Bronchial epithelial cell (primary cell): Measurements from ENCODE around the gene PNRC1. TPM values are rescaled to one million over a fixed set of nuclear protein-coding genes. Genes with fewer than 3 reads are reported as not detected.

Source experiments
- DNase-seq: peaks from one replicate; pipeline ENCODE4 v3.0.0-alpha.2; 2010; ENCODE audit warnings: low read depth
- FAIRE-seq: peaks from 2 replicates; lab custom pipeline; 2011; peaks lifted over from hg19 to GRCh38; lab: Jason Lieb, UNC
- H3K27me3 ChIP-seq: 2 replicates; pipeline ENCODE4 v1.5.1; 2011; ENCODE audit warnings: low read length; ENCODE audit not compliant: control insufficient read depth, insufficient read depth
- H3K36me3 ChIP-seq: 2 replicates; pipeline ENCODE4 v1.5.1; 2011; ENCODE audit warnings: low read length; ENCODE audit not compliant: control insufficient read depth, insufficient read depth
- H3K4me3 ChIP-seq: 2 replicates; pipeline ENCODE4 v1.5.1; 2011; ENCODE audit warnings: mild to moderate bottlenecking, low read depth, low read length, control low read depth
- CTCF ChIP-seq: IDR thresholded peaks from 2 replicates; pipeline ENCODE4 v1.5.1; 2011; ENCODE audit warnings: mild to moderate bottlenecking, moderate library complexity, low read length, control low read depth, inconsistent platforms; ENCODE audit not compliant: insufficient read depth, severe bottlenecking
- total RNA-seq: library from RNA; depleted of rRNA; stranded (reverse); fragments of >200 nt; gene quantifications from 2 replicates; pipeline ENCODE4 v1.2.1, GENCODE V29; 2014

PNRC1 gene
- total RNA-seq, 1 donor from 2014 or later: 21.1 TPM

GRCh38 chr6:89098461-89098860 is 17.9 kb downstream of the PNRC1 start:
- DNase-seq: no peak
- no peak for TF ChIP-seq CTCF
- Histone ChIP-seq H3K27me3 (no peaks in the 10 kb centered on the region), H3K4me3 (no peak overlapping the region), H3K36me3 (no peaks in the 10 kb centered on the region)
- FAIRE-seq: no peak

DNA sequence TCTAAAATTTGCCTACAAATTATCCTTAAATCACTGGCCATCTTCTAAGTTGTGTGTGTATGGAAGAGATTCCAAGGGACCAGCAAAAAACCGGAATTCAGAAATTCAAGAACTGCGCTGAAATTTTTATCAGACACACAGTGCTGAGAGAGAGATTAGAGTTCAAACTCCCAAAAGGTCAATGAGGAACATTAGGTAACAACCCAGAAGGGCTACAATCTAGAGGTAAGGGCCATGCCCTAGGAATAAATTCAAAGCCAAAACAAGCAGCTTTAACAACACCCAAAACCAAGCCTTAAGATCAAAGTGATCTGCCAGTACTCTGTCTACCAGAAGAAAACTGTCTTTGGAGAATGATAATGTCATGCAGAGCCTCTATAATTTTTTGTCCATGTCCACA is 19.6 kb downstream of the PNRC1 start:
- DNase-seq: no peak
- no peak overlapping the region for H3K4me3 ChIP-seq
- no peaks in the 10 kb centered on the region for H3K27me3 ChIP-seq
- FAIRE-seq: no peak
- TF ChIP-seq CTCF: no peak
- no peaks in the 10 kb centered on the region for H3K36me3 ChIP-seq

DNA sequence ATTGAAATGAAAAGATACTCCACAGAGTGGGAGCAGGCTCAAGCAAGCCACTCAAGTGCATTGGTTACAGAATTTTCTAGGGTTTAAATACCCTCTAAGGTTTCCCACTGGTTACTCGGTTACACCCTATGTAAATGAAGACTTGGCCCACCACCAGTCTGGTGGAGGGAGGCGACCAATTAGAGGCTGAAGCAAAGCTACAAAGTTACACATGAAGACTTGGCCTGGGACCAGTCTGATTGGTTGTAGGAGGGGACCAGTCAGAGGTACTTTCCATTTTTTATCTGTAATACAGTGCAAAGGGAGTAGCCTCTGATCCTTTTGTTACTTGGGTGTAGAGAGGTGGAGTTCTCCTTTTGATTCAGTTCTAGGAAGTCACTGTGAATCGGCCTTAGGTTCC is 29.7 kb downstream of the PNRC1 start:
- DNase-seq (no peak), FAIRE-seq (no peak)
- Histone ChIP-seq H3K36me3 (no peaks in the 10 kb centered on the region), H3K27me3 (no peaks in the 10 kb centered on the region), H3K4me3 (no peak overlapping the region)
- TF ChIP-seq CTCF: no peak

GRCh38 chr6:89111933-89112332 is 31.4 kb downstream of the PNRC1 start:
- TF ChIP-seq CTCF: no peak
- Histone ChIP-seq H3K36me3 (no peaks in the 10 kb centered on the region), H3K4me3 (no peak overlapping the region), H3K27me3 (no peaks in the 10 kb centered on the region)
- DNase-seq: no peak
- FAIRE-seq: no peak

GRCh38 chr6:89116702-89117101 is 36.2 kb downstream of the PNRC1 start:
- H3K36me3 ChIP-seq: no peaks in the 10 kb centered on the region
- no peak for TF ChIP-seq CTCF
- H3K4me3 ChIP-seq: no peak overlapping the region
- no peak for DNase-seq
- no peak for FAIRE-seq
- H3K27me3 ChIP-seq: peaks cover 2% of the 10 kb centered on the region

- no peaks in the 10 kb centered on the region for H3K36me3 ChIP-seq
- DNase-seq: no peak
- no peak for FAIRE-seq
- TF ChIP-seq CTCF: no peak
- H3K4me3 ChIP-seq: peak within 1 kb of the TSS; percentile 38
- peaks cover 2% of the 10 kb centered on the region for H3K27me3 ChIP-seq
Measured at GRCh38 chr6:89117211-89118108, 36.9 kb downstream of the PNRC1 start, which contains the start of gene SRSF12. SRSF12 (minus strand) TSS chr6:89118071; CDS start chr6:89117887, 184 bp downstream.
